Middle frontal gyrus (tissue), 1 donor: Measurements from ENCODE around the gene PCDHGA1.
"Not testable (repeated sequence)": the region's sequence is repeated elsewhere in the genome, so short reads cannot be mapped to it uniquely, and the experiment has no call there.

Experiments
- DNase-seq: peaks from one replicate; pipeline ENCODE4 v3.0.0-alpha.2; 2015; ENCODE audit warnings: low spot score; ENCODE audit errors: extremely low spot score

PCDHGA1 gene

DNA sequence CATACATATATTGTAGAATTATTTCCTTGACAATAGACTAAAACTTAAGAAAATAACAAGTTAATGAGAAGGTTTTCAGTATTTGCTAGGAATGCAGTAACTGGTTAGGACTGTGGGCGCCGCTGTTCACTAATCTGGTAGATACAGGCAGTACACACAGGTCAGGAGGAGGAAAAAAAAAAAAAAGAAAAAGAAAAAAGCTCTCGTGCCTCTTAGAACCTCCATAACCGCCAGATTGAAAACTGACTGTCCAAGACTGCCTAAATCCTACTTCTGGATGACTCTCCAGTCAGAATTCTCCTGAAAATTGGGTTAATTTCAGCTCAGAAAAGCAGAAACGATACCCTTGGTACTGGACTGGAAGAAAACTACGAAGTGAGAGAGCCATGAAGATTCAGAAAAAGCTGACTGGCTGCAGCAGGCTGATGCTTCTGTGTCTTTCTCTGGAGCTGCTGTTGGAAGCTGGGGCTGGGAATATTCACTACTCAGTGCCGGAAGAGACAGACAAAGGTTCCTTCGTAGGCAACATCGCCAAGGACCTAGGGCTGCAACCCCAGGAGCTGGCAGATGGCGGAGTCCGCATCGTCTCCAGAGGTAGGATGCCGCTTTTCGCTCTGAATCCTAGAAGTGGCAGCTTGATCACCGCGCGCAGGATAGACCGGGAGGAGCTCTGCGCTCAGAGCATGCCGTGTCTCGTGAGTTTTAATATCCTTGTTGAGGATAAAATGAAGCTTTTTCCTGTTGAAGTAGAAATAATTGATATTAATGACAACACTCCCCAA lies at the start of gene PCDHGA1:
TSS of gene PCDHGA1 (plus strand) at position 216 of the 782 bp plus-strand sequence.
- DNase-seq = no peak

- no peak for DNase-seq
These were observed 31.9 kb upstream of the PCDHGA1 start for GRCh38 chr5:141298376-141298775.

GRCh38 chr5:141303756-141304155 lies 26.6 kb upstream of the PCDHGA1 start, which contains the start of gene SLC25A2:
Gene SLC25A2, minus strand, starts transcription at chr5:141304049. Its CDS starts 184 bp downstream, at chr5:141303865.
- DNase-seq = no peak

DNA sequence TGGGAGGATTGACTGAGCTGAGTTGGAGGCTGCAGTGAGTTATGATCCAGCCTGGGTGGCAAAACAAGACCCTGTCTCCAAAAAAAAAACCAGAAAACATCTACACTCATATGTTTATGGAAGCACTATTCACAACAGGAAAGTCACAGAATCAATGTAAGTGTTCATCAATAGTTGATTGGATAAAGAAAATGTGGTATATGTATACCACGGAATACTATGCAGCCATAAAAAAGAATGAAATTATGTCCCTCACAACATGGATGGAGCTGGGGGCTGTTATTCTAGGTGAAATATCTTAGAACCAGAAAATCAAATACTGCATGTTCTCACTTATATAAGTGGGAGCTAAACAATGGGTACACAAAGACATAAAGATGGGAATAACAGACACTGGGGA lies 23.7 kb upstream of the PCDHGA1 start:
- no peak for DNase-seq

DNA sequence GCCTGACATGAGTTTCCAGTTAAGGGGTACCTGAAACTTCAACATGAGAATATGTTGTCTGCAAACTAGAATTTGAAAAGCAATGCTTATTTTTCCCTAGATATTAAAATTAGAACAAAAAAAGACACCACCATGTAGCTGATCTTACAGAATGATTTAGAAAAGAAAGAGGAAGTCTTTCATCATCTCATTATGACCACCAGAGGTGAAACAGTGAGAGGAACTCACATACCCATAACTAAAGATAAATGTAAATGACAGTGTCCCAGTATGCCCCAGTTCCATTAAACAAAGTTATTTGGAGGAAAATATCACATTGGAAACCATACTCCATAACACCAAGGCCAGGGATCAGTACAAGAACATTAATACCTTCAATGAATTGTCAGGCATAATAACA lies 16.6 kb upstream of the PCDHGA1 start:
- no peak for DNase-seq

GRCh38 chr5:141316963-141317362 lies 13.4 kb upstream of the PCDHGA1 start:
- DNase-seq = not testable (repeated sequence)

DNA sequence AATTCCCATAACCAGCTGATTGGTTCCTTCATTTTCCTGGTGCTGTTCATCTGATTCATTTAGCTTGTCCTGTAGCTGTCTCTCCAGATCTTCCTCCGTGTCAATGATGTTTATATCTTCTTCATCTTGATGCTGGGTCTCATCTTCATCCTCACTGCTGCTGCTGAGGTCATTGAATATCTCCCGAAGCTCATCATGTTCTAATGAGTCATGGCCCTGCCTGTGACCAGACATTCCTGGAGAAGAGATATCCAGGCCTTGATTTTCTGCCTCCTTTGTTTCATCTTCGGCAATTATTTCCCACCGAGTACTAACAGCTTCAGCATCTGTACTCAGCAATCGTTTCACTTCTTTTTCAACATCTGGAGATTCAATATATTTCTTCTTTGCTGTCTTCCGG lies 11.1 kb upstream of the PCDHGA1 start:
- DNase-seq = no peak

GRCh38 chr5:141319699-141320098 lies 10.6 kb upstream of the PCDHGA1 start:
- no peak for DNase-seq

DNA sequence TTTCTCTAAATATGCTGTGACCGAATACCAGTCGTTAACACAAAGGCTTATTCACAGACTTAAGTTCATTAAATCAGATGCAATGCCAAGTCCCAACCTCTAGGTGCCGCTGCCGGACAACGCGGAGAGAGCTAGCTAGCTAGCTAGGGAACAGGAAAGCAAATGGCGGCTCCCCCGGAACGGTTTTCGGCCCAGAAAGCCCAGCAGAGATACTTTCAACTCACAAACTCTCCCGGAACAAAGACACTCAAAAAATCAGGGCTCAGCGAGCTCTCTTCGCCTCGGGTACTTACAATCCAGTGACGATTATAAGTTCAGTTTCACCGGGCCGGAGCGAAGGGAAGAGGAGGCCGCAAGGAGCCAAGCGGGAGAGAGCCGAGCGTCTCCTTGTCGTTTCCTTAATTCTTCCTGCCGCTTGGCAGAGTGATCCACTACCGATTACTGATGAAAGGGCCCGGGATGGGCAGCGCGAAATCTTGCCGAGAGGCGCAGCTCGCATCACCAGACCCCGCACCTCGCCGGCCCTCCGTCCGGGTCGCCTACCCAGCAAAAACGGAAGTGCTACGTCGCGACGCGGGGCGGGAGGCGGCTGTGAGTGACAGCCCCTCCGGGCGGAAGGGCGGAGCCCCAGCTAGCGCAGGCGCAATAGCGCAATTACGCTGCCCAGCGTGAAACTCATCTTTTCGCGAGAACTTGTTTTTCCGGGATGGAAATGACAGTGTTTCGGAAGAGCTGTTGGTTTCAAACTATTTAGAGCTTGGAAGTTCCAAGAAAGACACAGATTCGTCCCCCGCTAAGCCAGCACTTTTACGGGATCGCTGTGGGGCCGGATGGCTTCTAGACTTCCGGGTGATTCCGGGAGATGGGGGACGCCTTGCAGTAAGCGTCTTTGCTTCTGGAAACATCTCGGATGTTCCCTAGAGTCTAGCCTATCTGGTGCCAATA lies 9.8 kb upstream of the PCDHGA1 start, which contains the start of gene TAF7:
TSS of gene TAF7 (minus strand) at position 560 of the 945 bp plus-strand sequence. CDS start 740 bp downstream, outside the sequence.
- peak; percentile 89 for DNase-seq

DNA sequence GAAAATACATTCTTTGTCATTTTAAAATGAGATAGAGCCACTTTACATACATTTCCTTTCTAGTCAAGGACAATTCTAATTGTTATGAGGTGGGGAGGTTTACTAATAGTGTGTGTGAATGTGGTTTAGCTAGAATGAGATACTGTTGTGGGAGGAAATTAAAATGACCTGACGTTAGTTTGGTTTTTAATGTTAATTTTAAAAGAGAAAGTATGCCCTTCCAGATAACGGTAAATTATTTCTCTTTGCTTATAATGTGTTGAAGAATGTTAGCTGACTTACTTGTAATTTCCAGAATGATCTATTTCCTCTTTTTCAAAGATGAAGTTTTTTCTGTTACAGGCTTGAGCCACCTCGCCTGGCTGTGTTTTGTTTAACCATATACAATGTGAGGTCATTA lies 8.1 kb upstream of the PCDHGA1 start:
- no peak for DNase-seq

GRCh38 chr5:141326088-141326854 lies 4.0 kb upstream of the PCDHGA1 start:
- DNase-seq = no peak

DNA sequence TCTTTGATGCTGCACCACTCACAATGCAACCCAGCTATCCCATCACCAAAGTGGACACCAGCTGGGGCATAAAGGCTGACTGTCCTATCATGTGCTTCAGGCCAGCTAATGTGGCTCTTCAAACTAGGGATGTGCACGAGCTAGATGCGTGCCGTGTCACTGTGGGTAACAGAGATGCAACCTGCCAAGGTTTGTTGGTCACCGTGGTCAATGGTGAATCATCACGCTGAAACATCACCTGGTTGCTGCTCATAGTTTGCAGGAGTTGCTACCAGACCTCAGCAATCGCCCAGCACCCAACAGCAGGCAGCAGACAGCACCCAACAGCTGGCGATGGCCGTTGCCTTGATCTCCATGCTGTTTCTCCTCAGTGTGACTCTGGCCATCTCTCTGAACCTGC lies 2.1 kb upstream of the PCDHGA1 start:
- DNase-seq = no peak

DNA sequence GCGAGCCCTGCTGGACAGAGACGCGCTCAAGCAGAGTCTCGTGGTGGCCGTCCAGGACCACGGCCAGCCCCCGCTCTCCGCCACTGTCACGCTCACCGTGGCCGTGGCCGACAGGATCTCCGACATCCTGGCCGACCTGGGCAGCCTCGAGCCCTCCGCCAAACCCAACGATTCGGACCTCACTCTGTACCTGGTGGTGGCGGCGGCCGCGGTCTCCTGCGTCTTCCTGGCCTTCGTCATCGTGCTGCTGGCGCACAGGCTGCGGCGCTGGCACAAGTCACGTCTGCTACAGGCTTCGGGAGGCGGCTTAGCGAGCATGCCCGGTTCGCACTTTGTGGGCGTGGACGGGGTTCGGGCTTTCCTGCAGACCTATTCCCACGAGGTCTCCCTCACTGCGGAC lies 2.3 kb downstream of the PCDHGA1 start:
- DNase-seq = not testable (repeated sequence)

DNA sequence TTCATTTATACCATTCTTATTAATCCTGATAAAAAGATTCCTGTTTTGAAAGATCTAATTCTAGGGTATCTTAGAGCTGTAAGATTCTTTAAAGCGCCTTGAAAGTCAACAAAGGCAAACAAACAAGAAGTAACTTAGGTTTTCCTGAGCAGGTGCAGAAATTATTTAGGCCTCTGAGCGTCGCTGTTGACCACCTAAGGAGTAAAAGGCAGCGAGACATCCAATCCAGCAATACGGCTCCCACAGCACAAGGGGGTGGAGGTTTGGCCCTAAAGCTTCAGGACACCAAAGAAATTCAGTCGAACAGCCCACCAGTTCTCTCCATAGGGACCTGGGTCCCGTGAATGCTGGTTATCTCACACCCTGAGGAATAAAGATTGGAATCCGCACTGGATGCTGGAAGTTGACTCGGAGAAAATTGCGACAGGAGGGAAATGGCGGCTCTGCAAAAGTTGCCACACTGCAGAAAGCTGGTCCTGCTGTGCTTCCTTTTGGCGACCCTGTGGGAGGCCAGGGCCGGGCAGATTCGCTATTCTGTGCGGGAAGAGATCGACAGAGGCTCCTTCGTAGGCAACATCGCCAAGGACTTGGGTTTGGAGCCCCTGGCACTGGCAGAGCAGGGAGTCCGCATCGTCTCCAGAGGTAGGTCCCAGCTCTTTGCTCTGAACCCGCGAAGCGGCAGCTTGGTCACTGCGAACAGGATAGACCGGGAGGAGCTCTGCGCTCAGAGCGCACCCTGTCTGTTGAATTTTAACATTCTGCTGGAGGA lies 8.4 kb downstream of the PCDHGA1 start, which contains the start of gene PCDHGA2:
TSS of gene PCDHGA2 (plus strand) at position 223 of the 769 bp plus-strand sequence.
- DNase-seq = no peak

- DNase-seq = not testable (repeated sequence)
These were observed 10.6 kb downstream of the PCDHGA1 start for GRCh38 chr5:141340781-141341354.

DNA sequence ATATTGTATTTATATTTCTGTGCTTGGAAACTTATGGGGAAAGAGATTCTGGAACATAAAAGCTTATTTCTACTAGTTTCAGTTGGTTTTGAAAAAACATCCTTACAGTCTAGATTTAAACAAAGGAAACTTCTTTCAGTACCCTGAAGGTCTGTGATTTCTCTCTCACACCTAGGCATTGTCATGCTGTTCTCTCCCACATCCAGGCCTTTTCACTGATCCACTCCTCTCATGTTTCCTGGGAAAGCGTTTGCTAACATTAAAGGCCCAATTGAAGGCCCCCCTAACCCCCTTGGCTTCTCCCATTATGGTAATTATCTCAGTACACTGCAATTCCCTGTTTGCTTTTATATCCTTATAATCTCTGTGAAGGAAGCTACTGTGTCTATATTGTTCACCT lies 12.5 kb downstream of the PCDHGA1 start:
- DNase-seq = no peak

GRCh38 chr5:141343242-141343952 lies 13.1 kb downstream of the PCDHGA1 start, which contains the start of gene PCDHGA3:
Gene PCDHGA3, plus strand, starts transcription at chr5:141343829. Its CDS starts 205 bp downstream, at chr5:141344034.
- DNase-seq = no peak

- DNase-seq = no peak
These were observed 13.7 kb downstream of the PCDHGA1 start for GRCh38 chr5:141343953-141344463.

GRCh38 chr5:141345327-141345726 lies 15.0 kb downstream of the PCDHGA1 start:
- no peak for DNase-seq
